Mucosa of descending colon (tissue), 3 donors: ENCODE data around the gene ARL6. TPM values are rescaled to one million over a fixed set of nuclear protein-coding genes. Genes with fewer than 3 reads are reported as not detected.

Experiments used
- ATAC-seq: fragments of 200-7000 bp; cut with Tn5 transposase; one replicate; pipeline ENCODE4 v1.9.1; 2020; ENCODE audit warnings: mild to moderate bottlenecking, moderate library complexity
- DNase-seq, 3 donors: peaks; one replicate each; pipeline ENCODE4 v3.0.0-alpha.2; 2020
- H3K36me3 ChIP-seq: fragments of 200-600 bp; one replicate; pipeline ENCODE4 v1.8.0; 2021; ENCODE audit warnings: low read depth, mild to moderate bottlenecking
- H3K4me1 ChIP-seq: fragments of 200-600 bp; one replicate; pipeline ENCODE4 v1.8.0; 2021; ENCODE audit warnings: low read depth, mild to moderate bottlenecking
- H3K4me3 ChIP-seq: fragments of 200-600 bp; one replicate; pipeline ENCODE4 v1.8.0; 2021; ENCODE audit warnings: mild to moderate bottlenecking
- H3K9me3 ChIP-seq: fragments of 200-600 bp; one replicate; pipeline ENCODE4 v1.8.0; 2021; ENCODE audit warnings: mild to moderate bottlenecking
- CTCF ChIP-seq: fragments of 200-600 bp; IDR thresholded peaks from one replicate; pipeline ENCODE4 v1.8.0; 2022; ENCODE audit warnings: antibody characterized with exemption, mild to moderate bottlenecking
- intact Hi-C, 2 donors: fragments of 100-400 bp; cut with DNase I in 1 of 2; cut with micrococcal nuclease in 1 of 2; formaldehyde crosslinking; loops; one replicate each; pipeline versions ENCODE4 v1.11.0 to v1.11.1; 2022; cut with DNase I, micrococcal nuclease
- total RNA-seq, 3 donors: library from RNA; stranded (reverse); fragmentation: NEBNext Ultra II Directional in 2 of 3; extraction: Animal tissue kit (Norgen Biotek cat#: 25700) in 2 of 3; gene quantifications; one replicate each; pipeline versions ENCODE4 v1.2.1 to v1.2.4, GENCODE V29; 2021 to 2023
- donor health status: DM: no; HTN: no; CAD: no; lungs with moderate emphysema.
- donor health status: DM: no; HTN: no; CAD: no.
- donor health status: DM: no; HTN: yes; CAD: no.

The ARL6 gene
- total RNA-seq, 3 donors from 2014 or later = 2.2 to 6.5 (median 3.7) TPM

- TF ChIP-seq CTCF = no peak
- ATAC-seq (peak; percentile 27), DNase-seq (peak; percentile 51 to 68 (median 65))
These were observed 56.8 kb downstream of the ARL6 start for GRCh38 chr3:97821287-97821773.

DNA sequence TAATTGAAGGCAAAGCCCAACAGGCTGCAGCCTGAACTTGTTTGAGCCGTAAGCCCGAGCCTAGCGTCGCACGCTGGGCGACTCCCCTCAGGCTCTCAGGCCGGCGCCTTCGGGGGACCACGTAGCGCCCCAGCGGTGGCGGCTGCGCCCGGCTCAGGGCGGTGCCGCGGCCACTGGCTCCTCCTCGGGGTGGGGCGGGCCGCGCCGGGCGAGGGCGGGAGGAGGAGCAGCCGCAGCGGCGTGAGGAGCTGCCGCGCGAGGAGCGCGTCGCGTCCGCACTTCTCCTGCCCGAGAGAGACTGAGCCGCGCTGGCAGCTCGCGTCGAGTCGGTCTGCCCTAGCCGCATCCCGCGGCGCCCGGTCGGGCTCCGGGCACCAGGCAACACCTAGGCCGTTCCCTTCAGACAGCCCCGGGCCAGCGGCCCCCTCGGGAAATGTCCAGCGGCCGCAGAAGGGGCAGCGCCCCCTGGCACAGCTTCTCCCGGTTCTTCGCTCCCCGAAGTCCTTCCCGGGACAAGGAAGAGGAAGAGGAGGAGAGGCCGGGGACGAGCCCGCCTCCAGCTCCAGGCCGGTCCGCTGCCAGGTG, 57.3 kb downstream of the ARL6 start, which contains the start of gene CRYBG3:
CRYBG3 (plus strand) TSS at position 238 of the 585 bp plus-strand sequence; CDS start at position 434, 196 bp downstream.
- TF ChIP-seq CTCF = no peak
- H3K9me3 ChIP-seq = no peaks in the 10 kb centered on the region
- DNase-seq = peak; percentile 84 to 91 (median 89)
- no peaks in the 10 kb centered on the region for H3K36me3 ChIP-seq
- ATAC-seq = peak; percentile 99
- H3K4me3 ChIP-seq = peak within 1 kb of the TSS; percentile 63
- peaks cover 5% of the 10 kb centered on the region for H3K4me1 ChIP-seq
- intact Hi-C loops = no loop called here

More at GRCh38 chr3:97821287-97821773, 56.8 kb downstream of the ARL6 start:
- Histone ChIP-seq H3K4me3 (peak overlapping the region; percentile 63), H3K36me3 (no peaks in the 10 kb centered on the region), H3K9me3 (no peaks in the 10 kb centered on the region), H3K4me1 (peaks cover 5% of the 10 kb centered on the region)
- intact Hi-C loops = no loop called here

- Histone ChIP-seq H3K4me1 (peaks cover 5% of the 10 kb centered on the region), H3K9me3 (no peaks in the 10 kb centered on the region), H3K4me3 (peak overlapping the region; percentile 63), H3K36me3 (no peaks in the 10 kb centered on the region)
- TF ChIP-seq CTCF = no peak
- intact Hi-C loops = no loop called here
- ATAC-seq = peak; percentile 57
- DNase-seq = peak; percentile 57 to 65 (median 61)
These were observed 57.8 kb downstream of the ARL6 start for GRCh38 chr3:97822359-97822775.

- Histone ChIP-seq H3K9me3 (no peaks in the 10 kb centered on the region), H3K4me3 (peak overlapping the region; percentile 63), H3K4me1 (peaks cover 5% of the 10 kb centered on the region), H3K36me3 (no peaks in the 10 kb centered on the region)
- TF ChIP-seq CTCF = no peak
- intact Hi-C loops = no loop called here
- peak in 1 of 3 donors; percentile 4 for DNase-seq
- no peak for ATAC-seq
These were observed 58.8 kb downstream of the ARL6 start for GRCh38 chr3:97823046-97824004.

GRCh38 chr3:97825101-97825500, 60.5 kb downstream of the ARL6 start:
- H3K36me3 ChIP-seq = no peaks in the 10 kb centered on the region
- H3K4me3 ChIP-seq = no peak overlapping the region
- intact Hi-C loops = no loop called here
- peaks cover 5% of the 10 kb centered on the region for H3K4me1 ChIP-seq
- ATAC-seq (no peak), DNase-seq (no peak)
- no peak for TF ChIP-seq CTCF
- H3K9me3 ChIP-seq = no peaks in the 10 kb centered on the region
